GM23338 (cell line): ENCODE data around the gene MKLN1. TPM values are rescaled to one million over a fixed set of nuclear protein-coding genes. Genes with fewer than 3 reads are reported as not detected.

Experiments used
- ATAC-seq: fragments of 200-7000 bp; cut with Tn5 transposase; 3 replicates; pipeline ENCODE4 v1.9.1; 2020
- DNase-seq: peaks from one replicate; pipeline ENCODE4 v3.0.0-alpha.2; 2015; ENCODE audit warnings: low spot score
- H2AFZ ChIP-seq: fragments of 200-600 bp; sonication (generic); 2 replicates; pipeline ENCODE4 v1.8.0; 2016; ENCODE audit warnings: antibody characterized with exemption, mild to moderate bottlenecking, moderate library complexity
- H3F3A ChIP-seq: fragments of 200-600 bp; sonication (generic); replicated peaks from 2 replicates; pipeline ENCODE4 v1.8.0; 2017; ENCODE audit warnings: antibody characterized with exemption, mixed run types, low read depth
- H3K27ac ChIP-seq: fragments of 200-600 bp; sonication (generic); 2 replicates; pipeline ENCODE4 v1.6.1; 2016; ENCODE audit warnings: low read depth
- H3K27me3 ChIP-seq: fragments of 200-600 bp; sonication (generic); 2 replicates; pipeline ENCODE4 v1.8.0; 2016; ENCODE audit warnings: mild to moderate bottlenecking, mixed run types, moderate library complexity; ENCODE audit not compliant: insufficient read depth
- H3K36me3 ChIP-seq: fragments of 200-600 bp; sonication (generic); 2 replicates; pipeline ENCODE4 v1.8.0; 2016; ENCODE audit warnings: mild to moderate bottlenecking; ENCODE audit not compliant: insufficient read depth
- H3K4me1 ChIP-seq: fragments of 200-600 bp; sonication (generic); 2 replicates; pipeline ENCODE4 v1.8.0; 2016; ENCODE audit warnings: mild to moderate bottlenecking, moderate library complexity; ENCODE audit not compliant: insufficient read depth
- H3K4me2 ChIP-seq: fragments of 200-600 bp; sonication (generic); 2 replicates; pipeline ENCODE4 v1.7.1; 2017; ENCODE audit warnings: mixed run types
- H3K4me3 ChIP-seq: fragments of 200-600 bp; sonication (generic); 2 replicates; pipeline ENCODE4 v1.6.1; 2016; ENCODE audit warnings: mixed run types
- H3K79me2 ChIP-seq: fragments of 200-600 bp; sonication (generic); replicated peaks from 2 replicates; pipeline ENCODE4 v1.8.0; 2017; ENCODE audit warnings: mild to moderate bottlenecking; ENCODE audit not compliant: insufficient read depth
- H3K9me2 ChIP-seq: fragments of 200-600 bp; sonication (generic); 2 replicates; pipeline ENCODE4 v1.8.0; 2017; ENCODE audit not compliant: insufficient read depth
- H4K20me1 ChIP-seq: fragments of 200-600 bp; sonication (generic); replicated peaks from 2 replicates; pipeline ENCODE4 v1.8.0; 2017; ENCODE audit warnings: mild to moderate bottlenecking; ENCODE audit not compliant: insufficient read depth
- H3K27ac Mint-ChIP-seq: 2 replicates; pipeline ENCODE4 v1.8.0; 2020; ENCODE audit warnings: inconsistent platforms, mild to moderate bottlenecking, moderate library complexity, mixed read lengths
- H3K27me3 Mint-ChIP-seq: 3 replicates; pipeline ENCODE4 v1.8.0; 2022; ENCODE audit warnings: low read depth, mild to moderate bottlenecking, moderate library complexity, mixed read lengths, inconsistent platforms; ENCODE audit not compliant: insufficient read depth, poor library complexity
- H3K36me3 Mint-ChIP-seq: 3 replicates; pipeline ENCODE4 v1.8.0; 2021; ENCODE audit warnings: low read depth, mild to moderate bottlenecking, inconsistent platforms, moderate library complexity, mixed read lengths
- H3K4me1 Mint-ChIP-seq: 3 replicates; pipeline ENCODE4 v1.8.0; 2020; ENCODE audit warnings: mild to moderate bottlenecking, inconsistent platforms, mixed read lengths
- H3K4me3 Mint-ChIP-seq: 3 replicates; pipeline ENCODE4 v1.8.0; 2021; ENCODE audit warnings: moderate library complexity, mild to moderate bottlenecking, inconsistent platforms, mixed read lengths
- H3K9me3 Mint-ChIP-seq: 3 replicates; pipeline ENCODE4 v1.8.0; 2020; ENCODE audit warnings: moderate library complexity, mild to moderate bottlenecking, inconsistent platforms, mixed read lengths
- CREB1 ChIP-seq: fragments of 250-450 bp; sonication (Bioruptor Pico); IDR thresholded peaks from 2 replicates; pipeline ENCODE4 v1.5.0; 2020; ENCODE audit warnings: low read depth, mild to moderate bottlenecking, moderate library complexity
- ETS1 ChIP-seq: IDR thresholded peaks from 2 replicates; pipeline ENCODE4 v1.6.1; 2016; ENCODE audit warnings: antibody characterized with exemption
- EZH2 ChIP-seq: fragments of 200-600 bp; sonication (generic); IDR thresholded peaks from one replicate; pipeline ENCODE4 v1.8.0; 2017; ENCODE audit warnings: antibody characterized with exemption, mild to moderate bottlenecking, low read depth; ENCODE audit not compliant: unreplicated experiment
- EZH2phosphoT487 ChIP-seq: fragments of 200-600 bp; sonication (generic); IDR thresholded peaks from one replicate; pipeline ENCODE4 v1.8.1; 2018; ENCODE audit warnings: antibody characterized with exemption; ENCODE audit not compliant: unreplicated experiment
- JUNB ChIP-seq: IDR thresholded peaks from one replicate; pipeline ENCODE4 v1.6.1; 2016; ENCODE audit warnings: antibody characterized with exemption; ENCODE audit not compliant: unreplicated experiment
- NANOG ChIP-seq: IDR thresholded peaks from 2 replicates; pipeline ENCODE4 v1.6.1; 2016; ENCODE audit warnings: antibody characterized with exemption, borderline replicate concordance
- POLR2AphosphoS5 ChIP-seq: IDR thresholded peaks from 2 replicates; pipeline ENCODE4 v1.6.1; 2016; ENCODE audit warnings: antibody characterized with exemption, low read depth
- REST ChIP-seq: IDR thresholded peaks from one replicate; pipeline ENCODE4 v1.6.1; 2018; ENCODE audit warnings: antibody characterized with exemption; ENCODE audit not compliant: unreplicated experiment
- STAT1 ChIP-seq: IDR thresholded peaks from one replicate; pipeline ENCODE4 v1.6.1; 2016; ENCODE audit warnings: antibody characterized with exemption; ENCODE audit not compliant: unreplicated experiment
- ZNF114 ChIP-seq: fragments of 250-450 bp; sonication (Bioruptor Pico); IDR thresholded peaks from 2 replicates; pipeline ENCODE4 v1.5.0; 2020; ENCODE audit warnings: mild to moderate bottlenecking, moderate library complexity
- ZNF331 ChIP-seq: fragments of 250-450 bp; sonication (Bioruptor Pico); IDR thresholded peaks from 2 replicates; pipeline ENCODE4 v1.5.0; 2020; ENCODE audit warnings: low read depth, mild to moderate bottlenecking, moderate library complexity
- ZNF462 ChIP-seq: fragments of 250-450 bp; sonication (Bioruptor Pico); IDR thresholded peaks from 2 replicates; pipeline ENCODE4 v1.5.0; 2020; ENCODE audit warnings: mild to moderate bottlenecking, moderate library complexity
- polyA plus RNA-seq: library from polyadenylated mRNA; unstranded; fragments of >200 nt; fragmentation: Nextera tagmentation; extraction: Ambion mirVana; gene quantifications from 2 replicates; pipeline ENCODE4 v1.2.1, GENCODE V29; 2016
- total RNA-seq: library from RNA; depleted of rRNA; stranded (reverse); fragments of >200 nt; shearing (Covaris generic); gene quantifications from 2 replicates; pipeline ENCODE4 v1.2.3, GENCODE V29; 2014
- TF ChIP-seq, protein P1 (sequence below), 2 experiments: fragments of 200-600 bp in 1 of 2; sonication (generic) in 1 of 2; conservative IDR thresholded peaks; 2 replicates each; pipeline versions ENCODE4 v1.5.1 to v1.6.1; 2016 to 2017; ENCODE audit warnings: antibody characterized with exemption in 2 of 2, low read depth in 2 of 2, mild to moderate bottlenecking in 2 of 2, moderate library complexity in 1 of 2

The MKLN1 gene
- total and polyA plus RNA-seq, 2 experiments from 2014 or later = 25.3 to 46.5 TPM

DNA sequence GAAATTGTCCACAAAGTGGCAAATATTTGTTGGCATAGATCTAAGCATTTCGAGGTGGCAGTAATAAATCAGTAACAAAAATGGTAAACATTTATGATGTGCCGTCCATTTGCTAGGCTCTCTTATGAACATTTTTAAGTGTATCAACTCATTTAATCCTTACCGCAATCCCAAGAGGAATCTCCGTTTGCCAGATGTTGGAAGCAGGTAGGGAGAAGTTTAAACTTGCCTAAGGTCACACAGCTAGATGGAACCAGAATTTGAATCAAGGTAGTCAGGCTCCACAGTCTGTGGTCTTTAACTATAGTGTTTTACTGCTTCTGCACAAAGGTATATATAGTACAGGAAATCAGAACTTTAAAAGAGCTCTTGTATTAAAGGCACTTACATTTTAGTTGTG is 2.6 kb downstream of the MKLN1 start:
- peaks cover 7% of the 10 kb centered on the region for H3K36me3 Mint-ChIP-seq
- Histone ChIP-seq H3K27me3 (no peaks in the 10 kb centered on the region), H3K36me3 (no peaks in the 10 kb centered on the region), H4K20me1 (peaks cover 19% of the 10 kb centered on the region), H3K27ac (no peak overlapping the region), H3K79me2 (peaks cover 75% of the 10 kb centered on the region), H2AFZ (no peak overlapping the region), H3K4me2 (peak overlapping the region; percentile 82), H3K4me3 (peak overlapping the region; percentile 89), H3K9me2 (no peaks in the 10 kb centered on the region), H3K4me1 (peaks cover 23% of the 10 kb centered on the region), H3F3A (no peaks in the 10 kb centered on the region)
- peaks cover 26% of the 10 kb centered on the region for H3K4me1 Mint-ChIP-seq
- DNase-seq = no peak
- peak overlapping the region; percentile 50 for H3K4me3 Mint-ChIP-seq
- no peaks in the 10 kb centered on the region for H3K27me3 Mint-ChIP-seq
- H3K27ac Mint-ChIP-seq = no peak overlapping the region; the same call in 1 of the 2 replicates
- H3K9me3 Mint-ChIP-seq = no peaks in the 10 kb centered on the region
- TF ChIP-seq ZNF114 (no peak), REST (no peak), CREB1 (CRISPR knock-in tag) (no peak), ZNF462 (no peak), ETS1 (no peak), EZH2phosphoT487 (no peak), STAT1 (no peak), ZNF331 (CRISPR knock-in tag) (no peak), NANOG (no peak), EZH2 (no peak), POLR2AphosphoS5 (no peak), JUNB (no peak)
- TF ChIP-seq, protein P1, sequence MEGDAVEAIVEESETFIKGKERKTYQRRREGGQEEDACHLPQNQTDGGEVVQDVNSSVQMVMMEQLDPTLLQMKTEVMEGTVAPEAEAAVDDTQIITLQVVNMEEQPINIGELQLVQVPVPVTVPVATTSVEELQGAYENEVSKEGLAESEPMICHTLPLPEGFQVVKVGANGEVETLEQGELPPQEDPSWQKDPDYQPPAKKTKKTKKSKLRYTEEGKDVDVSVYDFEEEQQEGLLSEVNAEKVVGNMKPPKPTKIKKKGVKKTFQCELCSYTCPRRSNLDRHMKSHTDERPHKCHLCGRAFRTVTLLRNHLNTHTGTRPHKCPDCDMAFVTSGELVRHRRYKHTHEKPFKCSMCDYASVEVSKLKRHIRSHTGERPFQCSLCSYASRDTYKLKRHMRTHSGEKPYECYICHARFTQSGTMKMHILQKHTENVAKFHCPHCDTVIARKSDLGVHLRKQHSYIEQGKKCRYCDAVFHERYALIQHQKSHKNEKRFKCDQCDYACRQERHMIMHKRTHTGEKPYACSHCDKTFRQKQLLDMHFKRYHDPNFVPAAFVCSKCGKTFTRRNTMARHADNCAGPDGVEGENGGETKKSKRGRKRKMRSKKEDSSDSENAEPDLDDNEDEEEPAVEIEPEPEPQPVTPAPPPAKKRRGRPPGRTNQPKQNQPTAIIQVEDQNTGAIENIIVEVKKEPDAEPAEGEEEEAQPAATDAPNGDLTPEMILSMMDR (conservative IDR thresholded peaks at IDR 0.05; ENCODE audit: low read depth in 2 of 2) = no peak
- no peak for ATAC-seq
